ENCODE data around the gene TGFA.
A peak's percentile ranks its signal among the peaks of the same experiment; 100 is the strongest.

The TGFA gene

DNA sequence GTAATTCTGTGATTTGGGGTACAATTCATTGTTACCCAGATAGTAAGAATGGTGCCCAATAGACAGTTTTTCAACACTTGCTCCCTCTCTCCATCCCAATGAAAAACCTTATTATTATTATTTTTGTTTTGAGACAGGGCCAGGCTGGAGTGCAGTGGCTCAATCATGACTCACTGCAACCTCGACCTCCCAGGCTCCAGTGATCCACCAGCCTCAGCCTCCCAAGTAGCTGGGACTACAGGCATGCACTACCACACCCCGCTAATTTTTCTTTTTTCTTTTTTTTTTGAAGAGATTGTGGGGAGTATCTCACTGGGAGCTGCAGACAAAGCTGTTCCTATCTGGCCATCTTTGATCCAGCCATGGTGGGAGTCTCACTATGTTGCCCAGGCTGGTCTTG lies 7.2 kb downstream of the TGFA start:
- POLR2A ChIA-PET: no interaction called here
- CTCF ChIA-PET: interaction anchor here (0.7 kb wide), 1 partner anchor 10 kb away, joined by 4 read pairs; no protein-coding TSS in a partner anchor
- no peak for DNase-seq (ENCODE audit: extremely low spot score)
- TF ChIP-seq HDGF (IDR thresholded peaks at IDR 0.05; ENCODE audit: borderline replicate concordance) (no peak), SUZ12 (IDR thresholded peaks at IDR 0.05) (no peak), TARDBP (IDR thresholded peaks at IDR 0.05) (no peak), ZNF384 (IDR thresholded peaks at IDR 0.05) (no peak), FOXK2 (IDR thresholded peaks at IDR 0.05) (no peak), ARNT (IDR thresholded peaks at IDR 0.05) (no peak), NFRKB (IDR thresholded peaks at IDR 0.05) (no peak), SP1 (IDR thresholded peaks at IDR 0.05) (no peak), PKNOX1 (IDR thresholded peaks at IDR 0.05) (no peak)

- POLR2A ChIA-PET: no interaction called here
- peak; percentile 3 for DNase-seq (ENCODE audit: extremely low spot score)
- CTCF ChIA-PET: no interaction called here
- TF ChIP-seq ZNF384 (IDR thresholded peaks at IDR 0.05): no peak
- TF ChIP-seq NFRKB (IDR thresholded peaks at IDR 0.05): no peak
- TF ChIP-seq SUZ12 (IDR thresholded peaks at IDR 0.05): no peak
- no peak for TF ChIP-seq TARDBP (IDR thresholded peaks at IDR 0.05)
- no peak for TF ChIP-seq ELF4 (IDR thresholded peaks at IDR 0.05)
- TF ChIP-seq FOXK2 (IDR thresholded peaks at IDR 0.05): no peak
- TF ChIP-seq SP1 (IDR thresholded peaks at IDR 0.05): no peak
These were observed 12.1 kb downstream of the TGFA start for GRCh38 chr2:70541481-70542020.

DNA sequence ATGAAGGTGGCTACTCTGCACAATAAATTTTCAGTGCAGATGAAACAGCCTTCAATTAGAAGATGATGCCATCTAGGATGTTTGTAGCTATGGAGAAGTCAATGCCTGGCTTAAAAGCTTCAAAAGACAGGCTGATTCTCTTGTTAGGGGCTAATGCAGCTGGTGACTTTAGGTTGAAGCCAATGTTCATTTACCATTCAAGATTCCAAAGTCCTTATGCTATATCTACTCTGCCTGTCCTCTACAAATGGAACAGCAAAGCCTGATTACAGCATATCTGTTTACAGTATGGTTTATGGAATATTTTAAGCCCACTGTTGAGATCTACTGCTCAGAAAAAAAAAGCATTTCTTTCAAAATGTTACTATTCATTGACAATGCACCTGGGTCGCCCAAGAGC lies 15.8 kb downstream of the TGFA start:
- ChIA-PET POLR2A (no interaction called here), CTCF (no interaction called here)
- DNase-seq (ENCODE audit: extremely low spot score): no peak
- no peak for TF ChIP-seq BHLHE40 (IDR thresholded peaks at IDR 0.05; ENCODE audit: borderline replicate concordance)
- no peak for TF ChIP-seq HDGF (IDR thresholded peaks at IDR 0.05; ENCODE audit: borderline replicate concordance)
- no peak for TF ChIP-seq L3MBTL2 (conservative IDR thresholded peaks at IDR 0.05)
- no peak for TF ChIP-seq ZNF384 (IDR thresholded peaks at IDR 0.05)
- no peak for TF ChIP-seq LEF1 (IDR thresholded peaks at IDR 0.05; ENCODE audit: borderline replicate concordance)
- no peak for TF ChIP-seq ARNT (IDR thresholded peaks at IDR 0.05)
- TF ChIP-seq NFRKB (IDR thresholded peaks at IDR 0.05): no peak
- TF ChIP-seq CTBP1 (IDR thresholded peaks at IDR 0.05; ENCODE audit: borderline replicate concordance): no peak
- no peak for TF ChIP-seq TARDBP (IDR thresholded peaks at IDR 0.05)
- TF ChIP-seq FOXK2 (IDR thresholded peaks at IDR 0.05): no peak
- no peak for TF ChIP-seq SP1 (IDR thresholded peaks at IDR 0.05)
- no peak for TF ChIP-seq PKNOX1 (IDR thresholded peaks at IDR 0.05)
- no peak for TF ChIP-seq SUZ12 (IDR thresholded peaks at IDR 0.05)
- TF ChIP-seq FOXA1 (IDR thresholded peaks at IDR 0.05): no peak
- no peak for TF ChIP-seq FOXM1 (IDR thresholded peaks at IDR 0.05; ENCODE audit: borderline replicate concordance)
- no peak for TF ChIP-seq ELF4 (IDR thresholded peaks at IDR 0.05)

DNA sequence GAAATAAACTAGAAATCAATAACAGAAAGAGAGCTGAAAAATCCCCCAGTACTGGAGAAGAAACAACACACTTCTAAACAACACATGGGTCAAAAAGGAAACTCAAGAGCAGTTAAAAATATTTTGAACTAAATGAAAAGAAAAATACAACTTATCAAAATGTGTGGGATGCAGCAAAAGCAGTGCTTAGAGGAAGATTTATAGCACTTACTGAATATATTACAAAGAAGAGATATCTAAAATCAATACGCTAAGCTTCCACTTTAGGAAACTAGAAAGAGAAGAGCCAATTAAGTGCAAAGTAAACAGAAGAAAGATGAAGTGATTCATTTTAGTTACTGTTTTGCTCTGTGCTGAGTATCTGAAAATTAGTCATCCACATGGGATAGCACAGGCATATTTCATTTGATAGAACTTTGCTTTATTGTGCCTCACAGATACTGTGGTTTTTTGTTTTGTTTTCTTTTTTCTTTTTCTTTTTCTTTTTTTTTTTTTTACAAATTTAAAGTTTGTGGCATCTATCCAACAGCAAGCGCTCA lies 17.0 kb downstream of the TGFA start:
- TF ChIP-seq L3MBTL2 (conservative IDR thresholded peaks at IDR 0.05) (no peak), SP1 (IDR thresholded peaks at IDR 0.05) (no peak), ELF4 (IDR thresholded peaks at IDR 0.05) (no peak), FOXK2 (IDR thresholded peaks at IDR 0.05) (no peak), NFRKB (IDR thresholded peaks at IDR 0.05) (no peak), HDGF (IDR thresholded peaks at IDR 0.05; ENCODE audit: borderline replicate concordance) (no peak), ZNF384 (IDR thresholded peaks at IDR 0.05) (no peak), PKNOX1 (IDR thresholded peaks at IDR 0.05) (no peak), FOXM1 (IDR thresholded peaks at IDR 0.05; ENCODE audit: borderline replicate concordance) (no peak), ARNT (IDR thresholded peaks at IDR 0.05) (no peak), BHLHE40 (IDR thresholded peaks at IDR 0.05; ENCODE audit: borderline replicate concordance) (no peak), CTBP1 (IDR thresholded peaks at IDR 0.05; ENCODE audit: borderline replicate concordance) (no peak), LEF1 (IDR thresholded peaks at IDR 0.05; ENCODE audit: borderline replicate concordance) (no peak)
- CTCF ChIA-PET: interaction anchor here (0.6 kb wide), 1 partner anchor 116 kb away, joined by 5 read pairs; no protein-coding TSS in a partner anchor
- POLR2A ChIA-PET: no interaction called here
- DNase-seq (ENCODE audit: extremely low spot score): no peak

DNA sequence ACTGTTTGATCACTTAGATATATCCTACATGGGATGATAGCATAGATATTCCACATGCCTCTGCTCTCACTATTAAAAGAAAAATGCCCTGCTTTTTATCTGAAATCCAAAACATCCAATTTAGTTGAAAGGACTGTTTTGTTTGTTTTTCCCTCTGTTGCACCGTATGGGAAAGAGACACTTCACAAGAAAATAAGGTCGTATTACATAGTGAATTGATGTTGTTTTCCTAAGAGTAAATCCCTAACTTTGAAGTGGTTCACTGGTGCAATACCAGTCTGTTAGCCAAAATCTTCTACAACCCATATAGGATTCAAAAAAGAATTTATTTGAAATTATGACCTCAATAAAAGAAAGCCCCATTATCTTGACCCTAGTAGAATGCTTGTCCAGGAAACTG lies 18.1 kb downstream of the TGFA start:
- POLR2A ChIA-PET: no interaction called here

More for the DNA sequence above, 18.1 kb downstream of the TGFA start:
- CTCF ChIA-PET: no interaction called here
- TF ChIP-seq PKNOX1 (IDR thresholded peaks at IDR 0.05): no peak
- no peak for TF ChIP-seq SUZ12 (IDR thresholded peaks at IDR 0.05)
- TF ChIP-seq FOXK2 (IDR thresholded peaks at IDR 0.05): no peak
- TF ChIP-seq ELF4 (IDR thresholded peaks at IDR 0.05): no peak
- no peak for TF ChIP-seq TARDBP (IDR thresholded peaks at IDR 0.05)
- no peak for TF ChIP-seq NFRKB (IDR thresholded peaks at IDR 0.05)
- no peak for TF ChIP-seq ARNT (IDR thresholded peaks at IDR 0.05)
- DNase-seq (ENCODE audit: extremely low spot score): no peak

Measured in HEK293T (cell line).